ENCODE measurements around the gene FLNB. TPM values are rescaled to one million over a fixed set of nuclear protein-coding genes. Genes with fewer than 3 reads are reported as not detected.

The FLNB gene, protein sequence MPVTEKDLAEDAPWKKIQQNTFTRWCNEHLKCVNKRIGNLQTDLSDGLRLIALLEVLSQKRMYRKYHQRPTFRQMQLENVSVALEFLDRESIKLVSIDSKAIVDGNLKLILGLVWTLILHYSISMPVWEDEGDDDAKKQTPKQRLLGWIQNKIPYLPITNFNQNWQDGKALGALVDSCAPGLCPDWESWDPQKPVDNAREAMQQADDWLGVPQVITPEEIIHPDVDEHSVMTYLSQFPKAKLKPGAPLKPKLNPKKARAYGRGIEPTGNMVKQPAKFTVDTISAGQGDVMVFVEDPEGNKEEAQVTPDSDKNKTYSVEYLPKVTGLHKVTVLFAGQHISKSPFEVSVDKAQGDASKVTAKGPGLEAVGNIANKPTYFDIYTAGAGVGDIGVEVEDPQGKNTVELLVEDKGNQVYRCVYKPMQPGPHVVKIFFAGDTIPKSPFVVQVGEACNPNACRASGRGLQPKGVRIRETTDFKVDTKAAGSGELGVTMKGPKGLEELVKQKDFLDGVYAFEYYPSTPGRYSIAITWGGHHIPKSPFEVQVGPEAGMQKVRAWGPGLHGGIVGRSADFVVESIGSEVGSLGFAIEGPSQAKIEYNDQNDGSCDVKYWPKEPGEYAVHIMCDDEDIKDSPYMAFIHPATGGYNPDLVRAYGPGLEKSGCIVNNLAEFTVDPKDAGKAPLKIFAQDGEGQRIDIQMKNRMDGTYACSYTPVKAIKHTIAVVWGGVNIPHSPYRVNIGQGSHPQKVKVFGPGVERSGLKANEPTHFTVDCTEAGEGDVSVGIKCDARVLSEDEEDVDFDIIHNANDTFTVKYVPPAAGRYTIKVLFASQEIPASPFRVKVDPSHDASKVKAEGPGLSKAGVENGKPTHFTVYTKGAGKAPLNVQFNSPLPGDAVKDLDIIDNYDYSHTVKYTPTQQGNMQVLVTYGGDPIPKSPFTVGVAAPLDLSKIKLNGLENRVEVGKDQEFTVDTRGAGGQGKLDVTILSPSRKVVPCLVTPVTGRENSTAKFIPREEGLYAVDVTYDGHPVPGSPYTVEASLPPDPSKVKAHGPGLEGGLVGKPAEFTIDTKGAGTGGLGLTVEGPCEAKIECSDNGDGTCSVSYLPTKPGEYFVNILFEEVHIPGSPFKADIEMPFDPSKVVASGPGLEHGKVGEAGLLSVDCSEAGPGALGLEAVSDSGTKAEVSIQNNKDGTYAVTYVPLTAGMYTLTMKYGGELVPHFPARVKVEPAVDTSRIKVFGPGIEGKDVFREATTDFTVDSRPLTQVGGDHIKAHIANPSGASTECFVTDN (N-terminal part only)
- total RNA-seq (136 and 172 TPM in 2 replicates), polyA plus RNA-seq (69.4 and 74.2 TPM in 2 replicates)

GRCh38 chr3:58008141-58009025 lies at the start of gene FLNB:
Gene FLNB (plus strand): TSS chr3:58008422. CDS start chr3:58008565, 143 bp downstream.
- Histone ChIP-seq H3K4me2 (peak within 1 kb of the TSS; percentile 85), H3K9me3 (ENCODE audit: low read depth) (no peaks in the 10 kb centered on the region), H3K4me3 (peak within 1 kb of the TSS; percentile 100), H2AFZ (peak within 1 kb of the TSS; percentile 93), H3K4me1 (ENCODE audit: insufficient read depth) (peaks cover 25% of the 10 kb centered on the region), H3K9me2 (replicated peaks; ENCODE audit: insufficient read depth) (no peaks in the 10 kb centered on the region), H3K27me3 (no peaks in the 10 kb centered on the region), H3K27ac (peak within 1 kb of the TSS; percentile 95), H3K79me2 (peaks cover 51% of the 10 kb centered on the region), H3K36me3 (replicated peaks; ENCODE audit: insufficient read depth, low read depth) (no peaks in the 10 kb centered on the region), H4K20me1 (ENCODE audit: insufficient read depth, poor library complexity, severe bottlenecking) (peaks cover 20% of the 10 kb centered on the region)
- 3% methylated on average over 62 of the region's 91 CpGs for WGBS (ENCODE audit: low lambda C conversion rate, missing lambda C conversion rate)
- TF ChIP-seq EZH2phosphoT487 (IDR thresholded peaks at IDR 0.05; ENCODE audit: low read depth, severe bottlenecking, unreplicated experiment): no peak
- TF ChIP-seq, protein P1, sequence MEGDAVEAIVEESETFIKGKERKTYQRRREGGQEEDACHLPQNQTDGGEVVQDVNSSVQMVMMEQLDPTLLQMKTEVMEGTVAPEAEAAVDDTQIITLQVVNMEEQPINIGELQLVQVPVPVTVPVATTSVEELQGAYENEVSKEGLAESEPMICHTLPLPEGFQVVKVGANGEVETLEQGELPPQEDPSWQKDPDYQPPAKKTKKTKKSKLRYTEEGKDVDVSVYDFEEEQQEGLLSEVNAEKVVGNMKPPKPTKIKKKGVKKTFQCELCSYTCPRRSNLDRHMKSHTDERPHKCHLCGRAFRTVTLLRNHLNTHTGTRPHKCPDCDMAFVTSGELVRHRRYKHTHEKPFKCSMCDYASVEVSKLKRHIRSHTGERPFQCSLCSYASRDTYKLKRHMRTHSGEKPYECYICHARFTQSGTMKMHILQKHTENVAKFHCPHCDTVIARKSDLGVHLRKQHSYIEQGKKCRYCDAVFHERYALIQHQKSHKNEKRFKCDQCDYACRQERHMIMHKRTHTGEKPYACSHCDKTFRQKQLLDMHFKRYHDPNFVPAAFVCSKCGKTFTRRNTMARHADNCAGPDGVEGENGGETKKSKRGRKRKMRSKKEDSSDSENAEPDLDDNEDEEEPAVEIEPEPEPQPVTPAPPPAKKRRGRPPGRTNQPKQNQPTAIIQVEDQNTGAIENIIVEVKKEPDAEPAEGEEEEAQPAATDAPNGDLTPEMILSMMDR (IDR thresholded peaks at IDR 0.05; ENCODE audit: poor library complexity): peak; percentile 86
- no peak for TF ChIP-seq EZH2 (IDR thresholded peaks at IDR 0.05; ENCODE audit: borderline replicate concordance)
- peak; percentile 93 for DNase-seq (ENCODE audit: low spot score)

- Histone ChIP-seq H2AFZ (no peak overlapping the region), H3K4me1 (ENCODE audit: insufficient read depth) (peaks cover 17% of the 10 kb centered on the region), H3K27ac (peak overlapping the region; percentile 79), H3K79me2 (no peaks in the 10 kb centered on the region), H3K36me3 (replicated peaks; ENCODE audit: insufficient read depth, low read depth) (no peaks in the 10 kb centered on the region), H3K9me2 (replicated peaks; ENCODE audit: insufficient read depth) (no peaks in the 10 kb centered on the region), H3K27me3 (no peaks in the 10 kb centered on the region), H3K4me2 (no peak overlapping the region), H3K9me3 (ENCODE audit: low read depth) (no peaks in the 10 kb centered on the region), H3K4me3 (no peak overlapping the region), H4K20me1 (ENCODE audit: insufficient read depth, poor library complexity, severe bottlenecking) (no peaks in the 10 kb centered on the region)
- 84% methylated on average over 13 of the region's 13 CpGs for WGBS (ENCODE audit: low lambda C conversion rate, missing lambda C conversion rate)
- TF ChIP-seq EZH2 (IDR thresholded peaks at IDR 0.05; ENCODE audit: borderline replicate concordance): no peak
- no peak for TF ChIP-seq EZH2phosphoT487 (IDR thresholded peaks at IDR 0.05; ENCODE audit: low read depth, severe bottlenecking, unreplicated experiment)
- TF ChIP-seq, protein P1 (IDR thresholded peaks at IDR 0.05; ENCODE audit: poor library complexity): no peak
- DNase-seq (ENCODE audit: low spot score): peak; percentile 44
Observed at GRCh38 chr3:57958642-57959422, 49.4 kb upstream of the FLNB start.

All from hepatocyte (in vitro differentiated cells).